Tibial artery (tissue), 4 donors: ENCODE results near the gene HDLBP.

Source experiments
- DNase-seq, 2 donors: peaks; one replicate each; pipeline ENCODE4 v3.0.0-alpha.2; 2019
- H3K27ac ChIP-seq, 2 donors: fragments of 200-600 bp; sonication (generic) in 1 of 2; 1 replicate in 1 of 2; 2 replicates in 1 of 2; pipeline ENCODE4 v1.5.1; 2018 to 2019; ENCODE audit warnings: mild to moderate bottlenecking in 1 of 2
- H3K27me3 ChIP-seq, 2 donors: fragments of 200-600 bp; sonication (generic) in 1 of 2; one replicate each; pipeline versions ENCODE4 v1.5.1 to v1.6.0; 2016 to 2019
- H3K36me3 ChIP-seq, 3 donors: fragments of 200-600 bp; sonication (generic) in 2 of 3; one replicate each; pipeline ENCODE4 v1.5.1; 2016 to 2019; ENCODE audit warnings: mild to moderate bottlenecking in 2 of 3
- H3K4me1 ChIP-seq, 4 donors: fragments of 200-600 bp; sonication (generic) in 2 of 4; 1 replicate in 3 of 4; 2 replicates in 1 of 4; pipeline ENCODE4 v1.5.1; 2016 to 2019
- H3K4me3 ChIP-seq, 2 donors: fragments of 200-600 bp; sonication (generic) in 1 of 2; 1 replicate in 1 of 2; 2 replicates in 1 of 2; pipeline ENCODE4 v1.5.1; 2018 to 2019; ENCODE audit warnings: mild to moderate bottlenecking in 2 of 2
- H3K9me3 ChIP-seq, 3 donors: fragments of 200-600 bp; sonication (generic) in 1 of 3; one replicate each; pipeline ENCODE4 v1.5.1; 2016 to 2019
- CTCF ChIP-seq, 2 experiments: fragments of 200-600 bp in 1 of 2; fragments of 450-650 bp in 1 of 2; IDR thresholded peaks; one replicate each; pipeline ENCODE4 v1.5.1; 2017 to 2019; ENCODE audit warnings: antibody characterized with exemption in 2 of 2, mild to moderate bottlenecking in 1 of 2, moderate library complexity in 1 of 2
- intact Hi-C: fragments of 100-400 bp; cut with DNase I; formaldehyde crosslinking; loops from one replicate; pipeline ENCODE4 v1.15.0; 2023; ENCODE audit warnings: low total_unique reads

The HDLBP gene

GRCh38 chr2:241315093-241315878 lies at the start of gene HDLBP:
Gene HDLBP (minus strand): TSS chr2:241315672. CDS start chr2:241266869, 48,803 bp downstream.
- peak within 1 kb of the TSS; percentile 96 to 99 for H3K4me3 ChIP-seq
- no peaks in the 10 kb centered on the region for H3K27me3 ChIP-seq
- TF ChIP-seq CTCF (IDR thresholded peaks at IDR 0.05): peak; percentile 24 to 29
- peak; percentile 99 to 100 for DNase-seq
- H3K9me3 ChIP-seq: no peaks in the 10 kb centered on the region
- H3K4me1 ChIP-seq: peaks cover 0 to 70% (median 44%) of the 10 kb centered on the region in 4 donors
- H3K27ac ChIP-seq: peak within 1 kb of the TSS; percentile 91 to 99
- intact Hi-C loops: loop anchor here (1.0 kb wide), 1 partner anchor 43 kb away; no protein-coding TSS in a partner anchor
- H3K36me3 ChIP-seq: no peaks in the 10 kb centered on the region

- intact Hi-C loops: no loop called here
- Histone ChIP-seq H3K4me1 (peaks cover 0 to 58% (median 12%) of the 10 kb centered on the region in 4 donors), H3K9me3 (no peaks in the 10 kb centered on the region), H3K27me3 (no peaks in the 10 kb centered on the region), H3K36me3 (no peaks in the 10 kb centered on the region), H3K27ac (peak overlapping the region in 1 of 2 donors; percentile 71), H3K4me3 (no peak overlapping the region)
- DNase-seq: no peak
- no peak for TF ChIP-seq CTCF (IDR thresholded peaks at IDR 0.05)
Observed at GRCh38 chr2:241364781-241365180, 49.3 kb upstream of the HDLBP start.

- TF ChIP-seq CTCF (IDR thresholded peaks at IDR 0.05): no peak
- intact Hi-C loops: no loop called here
- Histone ChIP-seq H3K4me1 (peaks cover 0 to 55% (median 14%) of the 10 kb centered on the region in 4 donors), H3K27ac (peak overlapping the region; percentile 48 to 71), H3K9me3 (no peaks in the 10 kb centered on the region), H3K36me3 (no peaks in the 10 kb centered on the region), H3K27me3 (no peaks in the 10 kb centered on the region), H3K4me3 (peak overlapping the region; percentile 12 to 25)
- DNase-seq: no peak
Observed at GRCh38 chr2:241363426-241363825, 48.0 kb upstream of the HDLBP start.

- no peak overlapping the region for H3K27ac ChIP-seq
- no peaks in the 10 kb centered on the region for H3K9me3 ChIP-seq
- H3K36me3 ChIP-seq: peaks cover 0 to 2% (median 2%) of the 10 kb centered on the region in 3 donors
- H3K27me3 ChIP-seq: no peaks in the 10 kb centered on the region
- intact Hi-C loops: loop anchor here (10.0 kb wide), 1 partner anchor 275 kb away; the partner anchor contains the start of genes ATG4B and THAP4
- H3K4me3 ChIP-seq: no peak overlapping the region
- no peak for TF ChIP-seq CTCF (IDR thresholded peaks at IDR 0.05)
- no peak for DNase-seq
- peaks cover 0 to 55% (median 22%) of the 10 kb centered on the region in 4 donors for H3K4me1 ChIP-seq
Observed at GRCh38 chr2:241359481-241360045, 44.1 kb upstream of the HDLBP start.

GRCh38 chr2:241358470-241358869 lies 43.0 kb upstream of the HDLBP start:
- Histone ChIP-seq H3K36me3 (peaks cover 3 to 6% (median 5%) of the 10 kb centered on the region in 3 donors), H3K9me3 (no peaks in the 10 kb centered on the region), H3K4me1 (peaks cover 0 to 45% (median 21%) of the 10 kb centered on the region in 4 donors), H3K4me3 (no peak overlapping the region), H3K27ac (no peak overlapping the region), H3K27me3 (no peaks in the 10 kb centered on the region)
- intact Hi-C loops: loop anchor here (10.0 kb wide), 1 partner anchor 276 kb away; the partner anchor contains the start of genes ATG4B and THAP4
- no peak for DNase-seq
- no peak for TF ChIP-seq CTCF (IDR thresholded peaks at IDR 0.05)
